Activated naive CD8-positive, alpha-beta T cell treated with anti-CD3 and anti-CD28 coated beads, Interleukin-2, amount 10 ng/mL, durations not matched to agents 7 days and 5 days (primary cell): ENCODE measurements around the gene CSAD. TPM values are rescaled to one million over a fixed set of nuclear protein-coding genes. Genes with fewer than 3 reads are reported as not detected.
A peak's percentile ranks its signal among the peaks of the same experiment; 100 is the strongest.
"Not testable (repeated sequence)": the region's sequence is repeated elsewhere in the genome, so short reads cannot be mapped to it uniquely, and the experiment has no call there.

Experiments
- ATAC-seq: fragments of 150-1000 bp; cut with Tn5 transposase; one replicate; pipeline ENCODE4 v1.10.0; 2021; ENCODE audit warnings: low read depth, moderate library complexity
- POLR2A ChIA-PET: fragments of 350-600 bp; sonication (Branson Sonifier 250); formaldehyde crosslinking; loops from one replicate; lab custom pipeline; 2021; ENCODE audit warnings: antibody characterized with exemption; lab: Charles Lee
- DNase-seq: peaks from one replicate; pipeline ENCODE4 v3.0.0; 2021
- H3K27ac Mint-ChIP-seq: one replicate; pipeline ENCODE4 v1.8.0; 2022; ENCODE audit warnings: mild to moderate bottlenecking, mixed read lengths
- H3K27me3 Mint-ChIP-seq: one replicate; pipeline ENCODE4 v1.8.0; 2022; ENCODE audit warnings: mild to moderate bottlenecking, moderate library complexity, mixed read lengths
- H3K36me3 Mint-ChIP-seq: one replicate; pipeline ENCODE4 v1.8.0; 2021; ENCODE audit warnings: mild to moderate bottlenecking, mixed read lengths
- H3K4me1 Mint-ChIP-seq: one replicate; pipeline ENCODE4 v1.8.0; 2021; ENCODE audit warnings: mixed read lengths
- H3K4me3 Mint-ChIP-seq: one replicate; pipeline ENCODE4 v1.8.0; 2022; ENCODE audit warnings: mild to moderate bottlenecking, moderate library complexity, mixed read lengths
- H3K9me3 Mint-ChIP-seq: one replicate; pipeline ENCODE4 v1.8.0; 2021; ENCODE audit warnings: mixed read lengths
- total RNA-seq, 2 experiments: library from RNA; stranded (reverse); gene quantifications; one replicate each; pipeline ENCODE4 v1.2.3, GENCODE V29; 2021

Gene CSAD
- total RNA-seq, 2 experiments from 2014 or later = 28.1 to 38.3 TPM

GRCh38 chr12:53202316-53202715 lies 21.6 kb upstream of the CSAD start:
- not testable (repeated sequence) for H3K4me3 Mint-ChIP-seq, H3K27ac Mint-ChIP-seq, H3K9me3 Mint-ChIP-seq, H3K27me3 Mint-ChIP-seq, DNase-seq, ATAC-seq
- H3K4me1 Mint-ChIP-seq = peaks cover 56% of the 10 kb centered on the region
- peaks cover 42% of the 10 kb centered on the region for H3K36me3 Mint-ChIP-seq
- POLR2A ChIA-PET = interaction anchor here (1.2 to 8.4 kb wide), 3 partner anchors 15 to 66 kb away, joined by 5 to 56 read pairs (median 6); partner anchors contain the start of genes CSAD, ESPL1 and ZNF740

GRCh38 chr12:53201639-53202038 lies 20.9 kb upstream of the CSAD start:
- DNase-seq (no peak), ATAC-seq (no peak)
- Mint-ChIP-seq H3K27me3 (no peaks in the 10 kb centered on the region), H3K9me3 (no peaks in the 10 kb centered on the region), H3K36me3 (peaks cover 47% of the 10 kb centered on the region), H3K27ac (peak overlapping the region; percentile 44), H3K4me1 (peaks cover 54% of the 10 kb centered on the region), H3K4me3 (peak overlapping the region; percentile 16)
- POLR2A ChIA-PET = interaction anchor here (0.9 to 8.4 kb wide), 6 partner anchors 9 to 67 kb away, joined by 3 to 56 read pairs (median 4); partner anchors contain the start of genes CSAD, ESPL1 and ZNF740

GRCh38 chr12:53201177-53201541 lies 20.4 kb upstream of the CSAD start:
- POLR2A ChIA-PET = interaction anchor here (0.9 to 8.4 kb wide), 7 partner anchors 7 to 67 kb away, joined by 3 to 56 read pairs (median 4); partner anchors contain the start of genes CSAD, ESPL1 and ZNF740
- Mint-ChIP-seq H3K4me3 (peak overlapping the region; percentile 69), H3K4me1 (peaks cover 54% of the 10 kb centered on the region), H3K27ac (peak overlapping the region; percentile 80), H3K36me3 (peaks cover 49% of the 10 kb centered on the region), H3K27me3 (no peaks in the 10 kb centered on the region), H3K9me3 (no peaks in the 10 kb centered on the region)
- no peak for ATAC-seq
- no peak for DNase-seq

- POLR2A ChIA-PET = interaction anchor here (1.3 to 8.4 kb wide), 7 partner anchors 8 to 68 kb away, joined by 3 to 56 read pairs (median 4); partner anchors contain the start of genes CSAD, ESPL1 and ZNF740
- H3K9me3 Mint-ChIP-seq = no peaks in the 10 kb centered on the region
- DNase-seq (peak; percentile 40), ATAC-seq (peak; percentile 46)
- peak overlapping the region; percentile 69 for H3K4me3 Mint-ChIP-seq
- H3K36me3 Mint-ChIP-seq = peaks cover 51% of the 10 kb centered on the region
- H3K27me3 Mint-ChIP-seq = no peaks in the 10 kb centered on the region
- peak overlapping the region; percentile 80 for H3K27ac Mint-ChIP-seq
- peaks cover 53% of the 10 kb centered on the region for H3K4me1 Mint-ChIP-seq
Measured at GRCh38 chr12:53200458-53201176, 19.9 kb upstream of the CSAD start.

- peaks cover 53% of the 10 kb centered on the region for H3K4me1 Mint-ChIP-seq
- POLR2A ChIA-PET = interaction anchor here (1.3 to 8.4 kb wide), 7 partner anchors 8 to 68 kb away, joined by 3 to 56 read pairs (median 4); partner anchors contain the start of genes CSAD, ESPL1 and ZNF740
- H3K9me3 Mint-ChIP-seq = no peaks in the 10 kb centered on the region
- H3K4me3 Mint-ChIP-seq = peak overlapping the region; percentile 69
- DNase-seq = peak; percentile 28
- ATAC-seq = no peak
- H3K27ac Mint-ChIP-seq = peak overlapping the region; percentile 80
- no peaks in the 10 kb centered on the region for H3K27me3 Mint-ChIP-seq
- H3K36me3 Mint-ChIP-seq = peaks cover 52% of the 10 kb centered on the region
Measured at GRCh38 chr12:53200107-53200457, 19.4 kb upstream of the CSAD start.

GRCh38 chr12:53199700-53200099 lies 19.0 kb upstream of the CSAD start:
- DNase-seq = no peak

GRCh38 chr12:53198486-53199110 lies 17.9 kb upstream of the CSAD start:
- H3K9me3 Mint-ChIP-seq = no peaks in the 10 kb centered on the region
- POLR2A ChIA-PET = interaction anchor here (0.6 to 8.4 kb wide), 17 partner anchors 10 to 280 kb away, joined by 3 to 56 read pairs (median 5); partner anchors contain the start of genes CSAD, ESPL1, ITGB7 and SOAT2
- peaks cover 45% of the 10 kb centered on the region for H3K4me1 Mint-ChIP-seq
- H3K27ac Mint-ChIP-seq = peak overlapping the region; percentile 80
- peaks cover 49% of the 10 kb centered on the region for H3K36me3 Mint-ChIP-seq
- H3K4me3 Mint-ChIP-seq = peak overlapping the region; percentile 72
- DNase-seq (no peak), ATAC-seq (peak; percentile 41)
- H3K27me3 Mint-ChIP-seq = no peaks in the 10 kb centered on the region

More at GRCh38 chr12:53199700-53200099, 19.0 kb upstream of the CSAD start:
- H3K9me3 Mint-ChIP-seq = no peaks in the 10 kb centered on the region
- H3K36me3 Mint-ChIP-seq = peaks cover 52% of the 10 kb centered on the region
- peak overlapping the region; percentile 69 for H3K4me3 Mint-ChIP-seq
- H3K4me1 Mint-ChIP-seq = peaks cover 53% of the 10 kb centered on the region
- POLR2A ChIA-PET = interaction anchor here (0.8 to 8.4 kb wide), 12 partner anchors 9 to 145 kb away, joined by 3 to 56 read pairs (median 4); partner anchors contain the start of genes CSAD, ESPL1, ITGB7 and ZNF740
- H3K27me3 Mint-ChIP-seq = no peaks in the 10 kb centered on the region
- H3K27ac Mint-ChIP-seq = peak overlapping the region; percentile 80
- ATAC-seq = no peak

GRCh38 chr12:53197011-53197640 lies 16.4 kb upstream of the CSAD start:
- ATAC-seq (no peak), DNase-seq (no peak)
- no peaks in the 10 kb centered on the region for H3K9me3 Mint-ChIP-seq
- H3K27ac Mint-ChIP-seq = peak overlapping the region; percentile 60
- H3K36me3 Mint-ChIP-seq = peaks cover 47% of the 10 kb centered on the region
- peak overlapping the region; percentile 21 for H3K4me3 Mint-ChIP-seq
- peaks cover 41% of the 10 kb centered on the region for H3K4me1 Mint-ChIP-seq
- H3K27me3 Mint-ChIP-seq = no peaks in the 10 kb centered on the region
- POLR2A ChIA-PET = interaction anchor here (1.3 to 8.4 kb wide), 5 partner anchors 9 to 98 kb away, joined by 4 to 56 read pairs (median 28); partner anchors contain the start of genes CSAD, ESPL1, ITGB7 and PFDN5

GRCh38 chr12:53196486-53196885 lies 15.8 kb upstream of the CSAD start:
- peak overlapping the region; percentile 60 for H3K27ac Mint-ChIP-seq
- no peak overlapping the region for H3K4me3 Mint-ChIP-seq
- ATAC-seq (no peak), DNase-seq (no peak)
- POLR2A ChIA-PET = interaction anchor here (3.0 to 8.4 kb wide), 2 partner anchors 12 to 15 kb away, joined by 37 to 56 read pairs; partner anchors contain the start of genes CSAD, ITGB7 and ZNF740
- peaks cover 42% of the 10 kb centered on the region for H3K4me1 Mint-ChIP-seq
- H3K9me3 Mint-ChIP-seq = no peaks in the 10 kb centered on the region
- H3K36me3 Mint-ChIP-seq = peaks cover 48% of the 10 kb centered on the region
- H3K27me3 Mint-ChIP-seq = no peaks in the 10 kb centered on the region

GRCh38 chr12:53195516-53196420 lies 15.0 kb upstream of the CSAD start:
- peak overlapping the region; percentile 61 for H3K27ac Mint-ChIP-seq
- H3K9me3 Mint-ChIP-seq = no peaks in the 10 kb centered on the region
- no peaks in the 10 kb centered on the region for H3K27me3 Mint-ChIP-seq
- ATAC-seq (no peak), DNase-seq (no peak)
- peaks cover 48% of the 10 kb centered on the region for H3K36me3 Mint-ChIP-seq
- POLR2A ChIA-PET = interaction anchor here (1.1 to 8.4 kb wide), 4 partner anchors 10 to 19 kb away, joined by 3 to 56 read pairs (median 4); partner anchors contain the start of genes CSAD and ZNF740
- H3K4me1 Mint-ChIP-seq = peaks cover 38% of the 10 kb centered on the region
- no peak overlapping the region for H3K4me3 Mint-ChIP-seq

GRCh38 chr12:53194973-53195372 lies 14.2 kb upstream of the CSAD start:
- ATAC-seq = no peak
- Mint-ChIP-seq H3K27me3 (no peaks in the 10 kb centered on the region), H3K36me3 (peaks cover 42% of the 10 kb centered on the region), H3K27ac (peak overlapping the region; percentile 43), H3K4me3 (no peak overlapping the region), H3K4me1 (peaks cover 35% of the 10 kb centered on the region), H3K9me3 (no peaks in the 10 kb centered on the region)
- no peak for DNase-seq
- POLR2A ChIA-PET = interaction anchor here (1.1 to 8.4 kb wide), 4 partner anchors 11 to 20 kb away, joined by 3 to 56 read pairs (median 4); partner anchors contain the start of genes CSAD and ZNF740
